WTC11 (cell line): ENCODE data around the gene PRSS23. TPM values are rescaled to one million over a fixed set of nuclear protein-coding genes. Genes with fewer than 3 reads are reported as not detected.

Experiments used
- ATAC-seq: fragments of 200-7000 bp; cut with Tn5 transposase; 2 replicates; pipeline ENCODE4 v1.10.0; 2021; ENCODE audit warnings: mild to moderate bottlenecking, moderate library complexity
- CTCF ChIA-PET: fragments of 300-600 bp; sonication (Branson Sonifier 250); formaldehyde crosslinking; loops from one replicate; lab custom pipeline; 2021; ENCODE audit warnings: antibody characterized with exemption; lab: Charles Lee
- POLR2A ChIA-PET: fragments of 350-600 bp; sonication (Branson Sonifier 250); formaldehyde crosslinking; loops from one replicate; lab custom pipeline; 2021; ENCODE audit warnings: antibody characterized with exemption; lab: Charles Lee
- DNase-seq: peaks from one replicate; pipeline ENCODE4 v3.0.0; 2021; ENCODE audit warnings: low spot score
- H3K27ac Mint-ChIP-seq: 2 replicates; pipeline ENCODE4 v1.8.0; 2021; ENCODE audit warnings: mixed read lengths
- H3K27me3 Mint-ChIP-seq: 2 replicates; pipeline ENCODE4 v1.8.0; 2021; ENCODE audit warnings: low read depth, mild to moderate bottlenecking, moderate library complexity, mixed read lengths
- H3K36me3 Mint-ChIP-seq: 2 replicates; pipeline ENCODE4 v1.8.0; 2021; ENCODE audit warnings: mixed read lengths
- H3K4me1 Mint-ChIP-seq: 2 replicates; pipeline ENCODE4 v1.8.0; 2022; ENCODE audit warnings: mixed read lengths
- H3K4me3 Mint-ChIP-seq: 2 replicates; pipeline ENCODE4 v1.8.0; 2021; ENCODE audit warnings: mild to moderate bottlenecking, moderate library complexity, mixed read lengths
- H3K9me3 Mint-ChIP-seq: 2 replicates; pipeline ENCODE4 v1.8.0; 2021; ENCODE audit warnings: mixed read lengths
- CBFB ChIP-seq: sonication (generic); formaldehyde crosslinking; IDR thresholded peaks from 2 replicates; pipeline ENCODE4 v1.8.1; 2022; ENCODE audit warnings: mild to moderate bottlenecking, low read depth, missing genetic modification reagents
- FOXK1 ChIP-seq: sonication (generic); formaldehyde crosslinking; IDR thresholded peaks from 2 replicates; pipeline ENCODE4 v1.8.0; 2022; ENCODE audit warnings: mild to moderate bottlenecking, moderate library complexity, missing genetic modification reagents
- GABPB1 ChIP-seq: sonication (generic); formaldehyde crosslinking; IDR thresholded peaks from 2 replicates; pipeline ENCODE4 v1.8.1; 2023; ENCODE audit warnings: mild to moderate bottlenecking, missing genetic modification reagents
- GTF2I ChIP-seq: fragments of 250-450 bp; sonication (Bioruptor Pico); conservative IDR thresholded peaks from 2 replicates; pipeline ENCODE4 v1.4.0; 2021; ENCODE audit warnings: mild to moderate bottlenecking
- JUN ChIP-seq: sonication (generic); formaldehyde crosslinking; IDR thresholded peaks from 2 replicates; pipeline ENCODE4 v1.8.0; 2023; ENCODE audit warnings: mild to moderate bottlenecking, missing genetic modification reagents
- MXD4 ChIP-seq: fragments of 250-450 bp; sonication (Bioruptor Pico); IDR thresholded peaks from 2 replicates; pipeline ENCODE4 v1.8.0; 2021; ENCODE audit warnings: mild to moderate bottlenecking, moderate library complexity, borderline replicate concordance
- NFE2L1 ChIP-seq: sonication (generic); formaldehyde crosslinking; IDR thresholded peaks from 2 replicates; pipeline ENCODE4 v1.8.1; 2023; ENCODE audit warnings: missing genetic modification reagents
- NR1H2 ChIP-seq: sonication (generic); formaldehyde crosslinking; IDR thresholded peaks from 2 replicates; pipeline ENCODE4 v1.9.0; 2021; ENCODE audit warnings: mild to moderate bottlenecking, moderate library complexity, missing genetic modification reagents
- SMAD4 ChIP-seq: sonication (generic); formaldehyde crosslinking; IDR thresholded peaks from 2 replicates; pipeline ENCODE4 v1.8.0; 2022; ENCODE audit warnings: mild to moderate bottlenecking, missing genetic modification reagents
- SOX15 ChIP-seq: fragments of 250-450 bp; sonication (Bioruptor Pico); IDR thresholded peaks from 2 replicates; pipeline ENCODE4 v1.9.0; 2021; ENCODE audit warnings: mild to moderate bottlenecking
- TEAD1 ChIP-seq: sonication (generic); formaldehyde crosslinking; IDR thresholded peaks from 2 replicates; pipeline ENCODE4 v1.8.0; 2022; ENCODE audit warnings: mild to moderate bottlenecking, missing genetic modification reagents
- ZNF121 ChIP-seq: sonication (generic); formaldehyde crosslinking; IDR thresholded peaks from 2 replicates; pipeline ENCODE4 v1.8.0; 2023; ENCODE audit warnings: missing genetic modification reagents
- ZNF671 ChIP-seq: fragments of 250-450 bp; sonication (Bioruptor Pico); IDR thresholded peaks from 2 replicates; pipeline ENCODE4 v1.8.0; 2021; ENCODE audit warnings: mild to moderate bottlenecking
- total RNA-seq: library from RNA; stranded (reverse); gene quantifications from 3 replicates; pipeline ENCODE4 v1.2.3, GENCODE V29; 2021
- TF ChIP-seq, protein P1 (sequence below): sonication (generic); formaldehyde crosslinking; IDR thresholded peaks from 2 replicates; pipeline ENCODE4 v1.8.0; 2022; ENCODE audit warnings: mild to moderate bottlenecking, missing genetic modification reagents
- TF ChIP-seq, protein P2 (sequence below): fragments of 250-450 bp; sonication (Bioruptor Pico); IDR thresholded peaks from 2 replicates; pipeline ENCODE4 v1.9.0; 2021; ENCODE audit warnings: mild to moderate bottlenecking
- TF ChIP-seq, protein P3 (sequence below): fragments of 250-450 bp; sonication (Bioruptor Pico); IDR thresholded peaks from 2 replicates; pipeline ENCODE4 v1.9.0; 2021; ENCODE audit warnings: mild to moderate bottlenecking
- TF ChIP-seq, protein P4 (sequence below): sonication (generic); formaldehyde crosslinking; IDR thresholded peaks from 2 replicates; pipeline ENCODE4 v1.8.0; 2023; ENCODE audit warnings: missing genetic modification reagents
- TF ChIP-seq, protein P5 (sequence below): sonication (generic); formaldehyde crosslinking; IDR thresholded peaks from 2 replicates; pipeline ENCODE4 v1.8.1; 2022; ENCODE audit warnings: low read depth, mild to moderate bottlenecking, moderate library complexity, missing genetic modification reagents, borderline replicate concordance
- TF ChIP-seq, protein P6 (sequence below): sonication (generic); formaldehyde crosslinking; IDR thresholded peaks from 2 replicates; pipeline ENCODE4 v1.8.0; 2022; ENCODE audit warnings: mild to moderate bottlenecking, missing genetic modification reagents
- TF ChIP-seq, protein P7 (sequence below): sonication (generic); formaldehyde crosslinking; IDR thresholded peaks from 2 replicates; pipeline ENCODE4 v1.8.0; 2022; ENCODE audit warnings: mild to moderate bottlenecking, missing genetic modification reagents
- TF ChIP-seq, protein P8 (sequence below): sonication (generic); formaldehyde crosslinking; IDR thresholded peaks from 2 replicates; pipeline ENCODE4 v1.8.1; 2022; ENCODE audit warnings: low read depth, missing genetic modification reagents, borderline replicate concordance
- TF ChIP-seq, protein P9 (sequence below): sonication (generic); formaldehyde crosslinking; IDR thresholded peaks from 2 replicates; pipeline ENCODE4 v1.8.1; 2023; ENCODE audit warnings: mild to moderate bottlenecking, missing genetic modification reagents, moderate library complexity
- TF ChIP-seq, protein P10 (sequence below): fragments of 250-450 bp; sonication (Bioruptor Pico); IDR thresholded peaks from 2 replicates; pipeline ENCODE4 v2.1.2; 2022; ENCODE audit warnings: mild to moderate bottlenecking, moderate library complexity

The PRSS23 gene
- total RNA-seq, 1 experiment from 2014 or later = 4.2 TPM

DNA sequence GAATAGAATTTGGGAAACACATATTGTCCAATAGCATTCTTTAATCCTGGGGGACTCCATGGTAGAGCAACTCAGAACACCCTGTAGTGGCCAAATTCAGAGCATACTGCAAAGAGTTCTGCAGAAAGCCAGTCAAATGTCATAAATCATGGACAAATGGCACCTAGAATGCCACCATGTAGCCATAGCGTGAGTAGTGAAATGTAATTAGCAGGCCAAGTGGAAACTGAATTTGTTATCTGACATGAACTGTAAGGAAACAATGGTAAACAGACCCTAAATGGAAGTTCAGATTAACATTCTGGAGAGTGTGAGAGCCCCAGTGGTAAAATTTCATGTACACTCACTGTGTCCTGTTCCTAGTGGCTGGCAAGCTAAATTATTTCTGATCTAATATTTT, 7.0 kb upstream of the PRSS23 start:
- Mint-ChIP-seq H3K4me3 (no peak overlapping the region), H3K27ac (no peak overlapping the region), H3K36me3 (no peaks in the 10 kb centered on the region), H3K27me3 (peaks cover 5% of the 10 kb centered on the region), H3K4me1 (no peaks in the 10 kb centered on the region), H3K9me3 (no peaks in the 10 kb centered on the region)
- CTCF ChIA-PET = no interaction called here
- TF ChIP-seq, protein P1, sequence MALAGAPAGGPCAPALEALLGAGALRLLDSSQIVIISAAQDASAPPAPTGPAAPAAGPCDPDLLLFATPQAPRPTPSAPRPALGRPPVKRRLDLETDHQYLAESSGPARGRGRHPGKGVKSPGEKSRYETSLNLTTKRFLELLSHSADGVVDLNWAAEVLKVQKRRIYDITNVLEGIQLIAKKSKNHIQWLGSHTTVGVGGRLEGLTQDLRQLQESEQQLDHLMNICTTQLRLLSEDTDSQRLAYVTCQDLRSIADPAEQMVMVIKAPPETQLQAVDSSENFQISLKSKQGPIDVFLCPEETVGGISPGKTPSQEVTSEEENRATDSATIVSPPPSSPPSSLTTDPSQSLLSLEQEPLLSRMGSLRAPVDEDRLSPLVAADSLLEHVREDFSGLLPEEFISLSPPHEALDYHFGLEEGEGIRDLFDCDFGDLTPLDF (CRISPR knock-in tag) = no peak
- TF ChIP-seq, protein P2, sequence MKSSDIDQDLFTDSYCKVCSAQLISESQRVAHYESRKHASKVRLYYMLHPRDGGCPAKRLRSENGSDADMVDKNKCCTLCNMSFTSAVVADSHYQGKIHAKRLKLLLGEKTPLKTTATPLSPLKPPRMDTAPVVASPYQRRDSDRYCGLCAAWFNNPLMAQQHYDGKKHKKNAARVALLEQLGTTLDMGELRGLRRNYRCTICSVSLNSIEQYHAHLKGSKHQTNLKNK (CRISPR knock-in tag) = no peak
- TF ChIP-seq, protein P3, sequence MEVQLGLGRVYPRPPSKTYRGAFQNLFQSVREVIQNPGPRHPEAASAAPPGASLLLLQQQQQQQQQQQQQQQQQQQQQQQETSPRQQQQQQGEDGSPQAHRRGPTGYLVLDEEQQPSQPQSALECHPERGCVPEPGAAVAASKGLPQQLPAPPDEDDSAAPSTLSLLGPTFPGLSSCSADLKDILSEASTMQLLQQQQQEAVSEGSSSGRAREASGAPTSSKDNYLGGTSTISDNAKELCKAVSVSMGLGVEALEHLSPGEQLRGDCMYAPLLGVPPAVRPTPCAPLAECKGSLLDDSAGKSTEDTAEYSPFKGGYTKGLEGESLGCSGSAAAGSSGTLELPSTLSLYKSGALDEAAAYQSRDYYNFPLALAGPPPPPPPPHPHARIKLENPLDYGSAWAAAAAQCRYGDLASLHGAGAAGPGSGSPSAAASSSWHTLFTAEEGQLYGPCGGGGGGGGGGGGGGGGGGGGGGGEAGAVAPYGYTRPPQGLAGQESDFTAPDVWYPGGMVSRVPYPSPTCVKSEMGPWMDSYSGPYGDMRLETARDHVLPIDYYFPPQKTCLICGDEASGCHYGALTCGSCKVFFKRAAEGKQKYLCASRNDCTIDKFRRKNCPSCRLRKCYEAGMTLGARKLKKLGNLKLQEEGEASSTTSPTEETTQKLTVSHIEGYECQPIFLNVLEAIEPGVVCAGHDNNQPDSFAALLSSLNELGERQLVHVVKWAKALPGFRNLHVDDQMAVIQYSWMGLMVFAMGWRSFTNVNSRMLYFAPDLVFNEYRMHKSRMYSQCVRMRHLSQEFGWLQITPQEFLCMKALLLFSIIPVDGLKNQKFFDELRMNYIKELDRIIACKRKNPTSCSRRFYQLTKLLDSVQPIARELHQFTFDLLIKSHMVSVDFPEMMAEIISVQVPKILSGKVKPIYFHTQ = no peak
- TF ChIP-seq, protein P4, sequence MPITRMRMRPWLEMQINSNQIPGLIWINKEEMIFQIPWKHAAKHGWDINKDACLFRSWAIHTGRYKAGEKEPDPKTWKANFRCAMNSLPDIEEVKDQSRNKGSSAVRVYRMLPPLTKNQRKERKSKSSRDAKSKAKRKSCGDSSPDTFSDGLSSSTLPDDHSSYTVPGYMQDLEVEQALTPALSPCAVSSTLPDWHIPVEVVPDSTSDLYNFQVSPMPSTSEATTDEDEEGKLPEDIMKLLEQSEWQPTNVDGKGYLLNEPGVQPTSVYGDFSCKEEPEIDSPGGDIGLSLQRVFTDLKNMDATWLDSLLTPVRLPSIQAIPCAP (CRISPR knock-in tag) = no peak
- TF ChIP-seq CBFB (no peak), MXD4 (CRISPR knock-in tag) (no peak), ZNF671 (CRISPR knock-in tag) (no peak), ZNF121 (no peak)
- TF ChIP-seq, protein P5, sequence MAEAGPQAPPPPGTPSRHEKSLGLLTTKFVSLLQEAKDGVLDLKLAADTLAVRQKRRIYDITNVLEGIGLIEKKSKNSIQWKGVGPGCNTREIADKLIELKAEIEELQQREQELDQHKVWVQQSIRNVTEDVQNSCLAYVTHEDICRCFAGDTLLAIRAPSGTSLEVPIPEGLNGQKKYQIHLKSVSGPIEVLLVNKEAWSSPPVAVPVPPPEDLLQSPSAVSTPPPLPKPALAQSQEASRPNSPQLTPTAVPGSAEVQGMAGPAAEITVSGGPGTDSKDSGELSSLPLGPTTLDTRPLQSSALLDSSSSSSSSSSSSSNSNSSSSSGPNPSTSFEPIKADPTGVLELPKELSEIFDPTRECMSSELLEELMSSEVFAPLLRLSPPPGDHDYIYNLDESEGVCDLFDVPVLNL (CRISPR knock-in tag) = no peak
- POLR2A ChIA-PET = no interaction called here
- ATAC-seq (no peak), DNase-seq (no peak)

DNA sequence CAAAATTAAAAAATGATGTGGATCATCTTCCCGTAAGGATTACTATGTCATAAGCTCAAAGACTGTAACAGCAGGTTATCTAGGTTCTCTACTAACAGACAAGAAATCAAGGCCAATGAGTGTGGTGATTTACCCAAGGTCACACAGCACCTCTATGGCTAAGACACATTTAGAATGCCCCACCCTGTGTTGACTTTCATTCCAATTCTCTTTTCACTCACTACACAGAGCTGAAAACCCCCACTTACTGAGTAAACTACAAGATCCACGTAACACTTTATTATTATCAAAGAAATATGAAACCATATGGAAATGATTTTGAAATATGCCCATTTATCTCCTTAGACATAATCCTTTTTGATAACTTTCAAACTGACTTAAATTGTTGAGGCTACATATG, 4.8 kb upstream of the PRSS23 start:
- H3K27me3 Mint-ChIP-seq = peaks cover 18% of the 10 kb centered on the region
- no peak overlapping the region for H3K4me3 Mint-ChIP-seq
- POLR2A ChIA-PET = no interaction called here
- no peak for TF ChIP-seq NFE2L1 (CRISPR knock-in tag)
- TF ChIP-seq, protein P6, sequence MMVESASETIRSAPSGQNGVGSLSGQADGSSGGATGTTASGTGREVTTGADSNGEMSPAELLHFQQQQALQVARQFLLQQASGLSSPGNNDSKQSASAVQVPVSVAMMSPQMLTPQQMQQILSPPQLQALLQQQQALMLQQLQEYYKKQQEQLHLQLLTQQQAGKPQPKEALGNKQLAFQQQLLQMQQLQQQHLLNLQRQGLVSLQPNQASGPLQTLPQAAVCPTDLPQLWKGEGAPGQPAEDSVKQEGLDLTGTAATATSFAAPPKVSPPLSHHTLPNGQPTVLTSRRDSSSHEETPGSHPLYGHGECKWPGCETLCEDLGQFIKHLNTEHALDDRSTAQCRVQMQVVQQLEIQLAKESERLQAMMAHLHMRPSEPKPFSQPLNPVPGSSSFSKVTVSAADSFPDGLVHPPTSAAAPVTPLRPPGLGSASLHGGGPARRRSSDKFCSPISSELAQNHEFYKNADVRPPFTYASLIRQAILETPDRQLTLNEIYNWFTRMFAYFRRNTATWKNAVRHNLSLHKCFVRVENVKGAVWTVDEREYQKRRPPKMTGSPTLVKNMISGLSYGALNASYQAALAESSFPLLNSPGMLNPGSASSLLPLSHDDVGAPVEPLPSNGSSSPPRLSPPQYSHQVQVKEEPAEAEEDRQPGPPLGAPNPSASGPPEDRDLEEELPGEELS (CRISPR knock-in tag) = no peak
- TF ChIP-seq JUN (CRISPR knock-in tag) = no peak
- TF ChIP-seq FOXK1 (CRISPR knock-in tag) = no peak
- TF ChIP-seq SMAD4 (CRISPR knock-in tag) = no peak
- no peak for TF ChIP-seq NR1H2
- TF ChIP-seq, protein P7, sequence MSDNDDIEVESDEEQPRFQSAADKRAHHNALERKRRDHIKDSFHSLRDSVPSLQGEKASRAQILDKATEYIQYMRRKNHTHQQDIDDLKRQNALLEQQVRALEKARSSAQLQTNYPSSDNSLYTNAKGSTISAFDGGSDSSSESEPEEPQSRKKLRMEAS = no peak
- no peak for TF ChIP-seq TEAD1 (CRISPR knock-in tag)
- no peak for TF ChIP-seq GABPB1 (CRISPR knock-in tag)
- TF ChIP-seq GTF2I = no peak
- TF ChIP-seq, protein P8, sequence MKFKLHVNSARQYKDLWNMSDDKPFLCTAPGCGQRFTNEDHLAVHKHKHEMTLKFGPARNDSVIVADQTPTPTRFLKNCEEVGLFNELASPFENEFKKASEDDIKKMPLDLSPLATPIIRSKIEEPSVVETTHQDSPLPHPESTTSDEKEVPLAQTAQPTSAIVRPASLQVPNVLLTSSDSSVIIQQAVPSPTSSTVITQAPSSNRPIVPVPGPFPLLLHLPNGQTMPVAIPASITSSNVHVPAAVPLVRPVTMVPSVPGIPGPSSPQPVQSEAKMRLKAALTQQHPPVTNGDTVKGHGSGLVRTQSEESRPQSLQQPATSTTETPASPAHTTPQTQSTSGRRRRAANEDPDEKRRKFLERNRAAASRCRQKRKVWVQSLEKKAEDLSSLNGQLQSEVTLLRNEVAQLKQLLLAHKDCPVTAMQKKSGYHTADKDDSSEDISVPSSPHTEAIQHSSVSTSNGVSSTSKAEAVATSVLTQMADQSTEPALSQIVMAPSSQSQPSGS (CRISPR knock-in tag) = no peak
- TF ChIP-seq, protein P9, sequence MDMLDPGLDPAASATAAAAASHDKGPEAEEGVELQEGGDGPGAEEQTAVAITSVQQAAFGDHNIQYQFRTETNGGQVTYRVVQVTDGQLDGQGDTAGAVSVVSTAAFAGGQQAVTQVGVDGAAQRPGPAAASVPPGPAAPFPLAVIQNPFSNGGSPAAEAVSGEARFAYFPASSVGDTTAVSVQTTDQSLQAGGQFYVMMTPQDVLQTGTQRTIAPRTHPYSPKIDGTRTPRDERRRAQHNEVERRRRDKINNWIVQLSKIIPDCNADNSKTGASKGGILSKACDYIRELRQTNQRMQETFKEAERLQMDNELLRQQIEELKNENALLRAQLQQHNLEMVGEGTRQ = no peak
- TF ChIP-seq, protein P10, sequence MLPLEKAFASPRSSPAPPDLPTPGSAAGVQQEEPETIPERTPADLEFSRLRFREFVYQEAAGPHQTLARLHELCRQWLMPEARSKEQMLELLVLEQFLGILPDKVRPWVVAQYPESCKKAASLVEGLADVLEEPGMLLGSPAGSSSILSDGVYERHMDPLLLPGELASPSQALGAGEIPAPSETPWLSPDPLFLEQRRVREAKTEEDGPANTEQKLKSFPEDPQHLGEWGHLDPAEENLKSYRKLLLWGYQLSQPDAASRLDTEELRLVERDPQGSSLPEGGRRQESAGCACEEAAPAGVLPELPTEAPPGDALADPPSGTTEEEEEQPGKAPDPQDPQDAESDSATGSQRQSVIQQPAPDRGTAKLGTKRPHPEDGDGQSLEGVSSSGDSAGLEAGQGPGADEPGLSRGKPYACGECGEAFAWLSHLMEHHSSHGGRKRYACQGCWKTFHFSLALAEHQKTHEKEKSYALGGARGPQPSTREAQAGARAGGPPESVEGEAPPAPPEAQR (CRISPR knock-in tag) = no peak
- no peak for TF ChIP-seq SOX15
- no peaks in the 10 kb centered on the region for H3K36me3 Mint-ChIP-seq
- no peak overlapping the region for H3K27ac Mint-ChIP-seq
- no peaks in the 10 kb centered on the region for H3K9me3 Mint-ChIP-seq
- ATAC-seq = no peak
- DNase-seq = no peak
- no peaks in the 10 kb centered on the region for H3K4me1 Mint-ChIP-seq
- CTCF ChIA-PET = interaction anchor here (1.0 to 1.4 kb wide), 3 partner anchors 11 to 224 kb away, joined by 3 to 4 read pairs (median 4); no protein-coding TSS in a partner anchor
